NCI-H2196 treated with DMSO at 0.1 percent for 48 hours (cell line): ENCODE measurements around the gene SSC5D.

Experiments
- DNase-seq: peaks from one replicate; lab custom pipeline; 2025; ENCODE audit not compliant: unreplicated experiment; lab: John Stamatoyannopoulos, UW

The SSC5D gene

GRCh38 chr19:55454787-55455243 is 33.4 kb upstream of the SSC5D start:
- peak; percentile 23 for DNase-seq

DNA sequence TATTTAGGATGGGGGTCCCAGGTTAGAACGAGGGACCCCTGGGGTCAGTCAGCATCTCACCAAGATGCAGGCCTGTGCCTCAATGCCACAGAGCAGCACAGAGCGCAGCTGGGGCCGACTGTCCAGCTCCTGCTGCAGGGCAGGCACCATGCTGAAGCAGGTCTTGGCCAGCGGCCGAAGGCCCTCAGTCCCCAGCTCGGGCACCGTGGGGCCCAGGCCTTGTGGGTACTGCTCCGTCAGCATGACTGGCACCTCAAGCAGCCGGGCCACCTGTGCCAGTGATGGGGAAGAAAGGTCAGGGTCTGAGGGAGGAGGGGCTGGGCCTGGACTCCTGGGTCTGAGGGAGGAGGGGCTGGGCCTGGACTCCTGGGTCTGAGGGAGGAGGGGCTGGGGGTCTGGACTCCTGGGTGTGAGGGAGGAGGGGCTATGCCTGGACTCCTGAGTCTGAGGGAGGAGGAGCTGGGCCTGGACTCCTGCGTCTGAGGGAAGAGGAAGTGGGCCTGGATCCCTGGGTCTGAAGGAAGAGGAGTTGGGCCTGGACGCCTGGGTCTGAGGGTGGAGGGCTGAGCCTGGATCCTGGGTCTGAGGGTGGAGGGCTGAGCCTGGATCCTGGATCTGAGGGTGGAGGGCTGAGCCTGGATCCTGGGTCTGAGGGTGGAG is 32.5 kb upstream of the SSC5D start:
- DNase-seq: no peak

GRCh38 chr19:55456347-55456746 is 31.9 kb upstream of the SSC5D start:
- no peak for DNase-seq

DNA sequence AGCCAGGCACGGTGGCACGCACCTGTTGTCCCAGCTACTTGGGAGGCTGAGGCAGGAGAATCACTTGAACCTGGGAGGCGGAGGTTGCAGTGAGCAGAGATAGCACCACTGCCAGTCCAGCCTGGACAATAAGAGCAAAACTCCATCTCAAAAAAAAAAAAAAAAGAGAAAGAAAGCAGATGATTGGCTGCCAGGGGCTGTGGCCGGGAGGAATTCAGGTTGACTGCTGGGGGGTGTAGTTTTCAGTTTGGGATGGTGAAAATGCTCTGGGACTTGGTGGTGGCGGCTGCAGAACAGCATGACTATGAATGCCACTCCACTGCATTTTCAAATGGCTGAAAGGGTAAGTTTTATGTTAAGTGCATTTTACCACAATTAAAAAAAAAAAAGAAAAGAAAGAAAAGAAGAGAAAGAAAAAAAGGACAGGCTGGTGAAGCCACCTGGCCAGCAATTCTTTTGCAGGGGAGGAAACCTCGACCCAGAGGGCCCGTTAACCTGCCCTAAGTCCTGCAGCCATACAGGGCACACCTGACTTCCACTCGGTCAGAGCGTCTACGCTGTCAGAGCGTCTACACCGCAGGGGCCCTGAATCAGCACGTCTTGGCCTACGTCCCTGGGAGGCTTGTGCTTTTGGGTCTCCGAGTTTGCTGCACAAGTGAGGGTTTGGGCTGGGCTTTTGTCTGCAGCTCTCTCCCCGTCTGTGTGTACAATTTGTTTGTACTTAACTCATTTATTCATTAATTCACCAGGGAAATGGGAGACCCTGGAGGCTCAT is 30.4 kb upstream of the SSC5D start:
- no peak for DNase-seq

DNA sequence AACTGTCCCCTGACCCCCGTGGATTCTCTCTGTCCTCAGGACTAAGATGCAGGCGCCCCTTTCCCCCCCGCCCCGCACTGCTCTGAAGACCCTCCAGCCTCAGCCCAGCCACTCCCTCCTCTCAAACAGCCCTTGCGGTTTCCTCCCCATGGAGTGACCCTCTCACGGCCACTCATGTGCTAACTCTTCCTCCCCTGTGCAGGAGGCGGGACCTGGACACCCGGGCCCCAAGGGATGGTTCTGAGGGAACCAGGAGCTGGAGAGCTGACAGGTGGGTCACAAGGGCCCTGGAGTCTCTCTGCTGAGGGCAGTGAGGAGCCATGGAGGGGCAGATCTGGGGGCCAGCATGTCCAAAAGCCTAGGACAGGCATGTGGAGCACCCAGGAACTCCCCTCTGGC is 28.7 kb upstream of the SSC5D start:
- no peak for DNase-seq

GRCh38 chr19:55459950-55460657 is 28.1 kb upstream of the SSC5D start:
- no peak for DNase-seq

DNA sequence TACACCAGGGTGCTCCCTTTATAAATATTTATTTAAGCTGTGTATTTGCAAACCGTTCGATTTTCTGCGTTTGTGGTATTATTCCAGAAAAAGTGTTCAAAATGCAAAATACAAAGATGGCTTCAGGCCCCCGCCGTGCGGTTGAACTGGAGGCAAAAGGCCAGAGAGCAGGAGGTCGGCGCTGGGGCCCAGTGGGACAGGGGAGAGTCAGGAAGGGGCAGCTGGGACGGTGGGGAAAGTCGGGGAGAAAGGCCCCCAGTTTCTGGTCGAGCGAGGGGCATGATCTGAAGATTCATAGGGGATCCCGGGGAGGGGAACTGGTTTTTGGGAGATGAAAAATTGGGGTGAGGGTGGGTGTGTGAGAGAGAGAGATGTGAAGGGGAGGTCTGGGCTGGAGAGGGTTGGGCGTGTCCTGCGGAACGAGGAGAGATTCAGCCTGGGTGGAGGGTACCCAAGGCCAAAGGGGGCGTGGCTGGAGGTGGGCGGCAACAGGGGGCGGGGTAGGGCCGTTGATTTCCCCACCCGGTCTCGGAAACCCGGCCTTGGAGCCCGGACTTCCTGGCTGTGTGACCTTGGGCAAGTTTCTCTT is 27.5 kb upstream of the SSC5D start:
- DNase-seq: peak; percentile 20

DNA sequence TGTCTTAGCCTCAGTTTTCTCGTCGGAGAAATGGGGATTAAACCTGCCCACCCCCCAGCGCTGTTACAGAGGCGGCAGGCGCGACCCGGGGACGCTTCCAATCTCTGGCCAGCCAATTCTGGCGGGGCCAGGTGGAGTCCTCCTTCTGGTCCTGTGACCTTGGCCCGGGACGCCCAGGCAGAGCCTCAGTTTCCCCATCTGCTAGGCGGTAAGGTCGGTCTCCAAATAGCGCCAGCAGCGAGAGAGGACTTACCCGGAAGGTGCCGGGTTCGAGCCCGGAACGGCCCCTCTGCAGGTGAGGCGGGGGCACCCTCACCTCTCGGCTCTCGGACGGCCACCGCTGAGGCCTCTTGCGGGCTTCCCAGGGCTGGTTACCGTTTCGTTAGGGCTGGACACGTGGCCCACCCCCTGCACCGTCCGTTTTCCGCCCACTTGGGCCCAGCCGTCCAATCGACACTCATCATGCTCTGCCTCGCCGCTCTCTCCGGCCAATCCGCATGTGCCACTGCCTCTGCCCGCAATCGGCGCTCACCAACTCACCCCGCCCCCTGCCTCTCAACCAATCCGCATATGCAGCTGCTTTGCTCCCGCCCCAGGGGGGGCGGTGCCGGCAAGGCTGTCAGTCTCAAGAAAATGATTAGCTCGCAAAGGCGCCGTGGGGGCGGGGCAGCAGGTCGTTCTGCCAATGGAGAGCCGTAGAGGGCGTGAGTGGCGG is 26.8 kb upstream of the SSC5D start, which contains the start of gene ISOC2:
Gene ISOC2, minus strand, starts transcription at position 384 of the 715 bp plus-strand sequence. CDS start 5,156 bp downstream, outside the sequence.
- peak; percentile 99 for DNase-seq

DNA sequence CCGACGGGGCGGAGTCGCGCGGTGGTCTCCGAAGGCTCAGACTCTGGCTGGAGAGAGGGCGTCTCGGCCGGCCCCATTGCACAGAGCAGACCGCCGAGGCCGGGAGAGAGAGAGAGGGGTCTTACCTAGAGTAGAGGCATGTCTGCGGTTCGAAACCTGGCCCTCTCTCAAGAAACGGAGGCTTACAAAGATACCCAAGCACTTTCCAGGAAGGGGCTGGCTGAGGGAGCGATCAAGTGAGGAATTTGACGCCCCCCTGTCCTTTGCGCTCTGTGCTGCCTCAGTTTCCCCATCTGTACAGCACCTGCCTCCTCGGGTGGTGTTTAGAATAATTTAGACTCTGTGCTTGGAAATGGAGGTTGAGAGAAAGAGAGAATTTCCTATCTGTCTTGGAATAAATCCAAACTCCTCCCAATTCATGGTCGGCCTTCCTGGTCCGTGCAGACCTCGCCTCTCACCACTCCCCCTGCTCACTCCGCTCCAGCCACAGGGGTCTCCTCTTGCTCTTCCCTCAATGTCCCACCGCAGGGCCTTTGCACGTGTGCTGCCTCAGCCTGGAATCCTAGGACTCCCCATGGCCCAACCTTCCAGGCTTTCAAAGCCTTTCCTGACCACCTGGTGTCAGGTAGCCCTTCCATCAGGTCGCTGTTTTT is 26.1 kb upstream of the SSC5D start:
- no peak for DNase-seq

GRCh38 chr19:55462722-55463121 is 25.5 kb upstream of the SSC5D start:
- DNase-seq: no peak

DNA sequence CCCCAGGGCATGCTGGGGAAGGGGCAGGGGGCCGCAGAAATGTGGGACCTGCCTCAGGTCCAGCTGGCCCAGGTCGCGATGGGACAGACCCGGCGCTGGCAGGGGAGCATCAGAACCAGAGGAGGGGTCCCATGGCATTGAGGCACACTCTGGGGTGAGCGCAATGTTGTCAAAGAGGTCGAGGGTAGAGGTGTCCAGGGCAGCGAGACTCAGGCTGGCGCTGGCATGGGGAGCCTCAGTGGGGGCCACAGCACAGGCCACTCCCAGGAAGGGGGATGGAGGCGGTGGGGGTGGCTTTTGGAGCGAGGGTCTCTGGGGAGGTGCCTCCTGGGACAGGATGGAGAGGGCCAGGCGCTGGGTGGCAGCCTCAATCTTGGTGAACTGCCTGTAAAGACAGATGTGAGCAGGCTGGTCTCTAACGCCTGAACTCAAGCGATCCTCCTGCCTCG is 24.6 kb upstream of the SSC5D start:
- DNase-seq: no peak

DNA sequence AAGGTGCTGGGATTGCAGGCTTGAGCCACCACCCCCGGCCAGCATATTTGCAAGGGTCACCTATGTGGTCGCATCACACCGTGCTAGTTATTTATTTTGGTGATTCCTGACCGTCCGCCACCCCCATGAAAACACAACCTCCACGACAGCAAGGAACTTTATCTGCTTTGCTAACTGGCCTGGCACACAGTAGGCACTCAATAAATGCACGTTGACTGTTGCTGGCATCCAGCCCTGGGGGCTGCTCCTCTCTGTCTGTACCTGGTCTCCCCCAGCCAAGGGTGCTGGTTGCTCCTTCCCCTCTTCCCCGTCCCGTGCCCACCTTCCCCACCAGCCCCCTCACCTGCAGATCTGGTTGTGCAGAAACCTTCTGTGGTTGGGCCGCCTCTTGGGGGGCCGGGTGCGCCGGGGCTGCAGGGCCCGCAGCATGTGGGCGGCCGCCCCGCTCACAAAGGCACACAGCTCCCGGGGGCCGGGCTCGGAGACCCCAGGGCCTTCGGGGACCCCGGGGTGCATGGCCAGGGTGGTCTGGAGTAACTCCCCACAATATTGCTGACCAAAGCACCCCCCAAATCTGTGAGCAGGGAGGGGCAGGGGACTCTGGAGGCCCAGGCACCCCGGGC is 24.1 kb upstream of the SSC5D start:
- DNase-seq: no peak

- DNase-seq: no peak
These were observed 23.6 kb upstream of the SSC5D start, which contains the start of gene C19orf85 for GRCh38 chr19:55464662-55465054. TSS of gene C19orf85 (minus strand) at chr19:55464751. CDS start at chr19:55464554, 197 bp downstream.

DNA sequence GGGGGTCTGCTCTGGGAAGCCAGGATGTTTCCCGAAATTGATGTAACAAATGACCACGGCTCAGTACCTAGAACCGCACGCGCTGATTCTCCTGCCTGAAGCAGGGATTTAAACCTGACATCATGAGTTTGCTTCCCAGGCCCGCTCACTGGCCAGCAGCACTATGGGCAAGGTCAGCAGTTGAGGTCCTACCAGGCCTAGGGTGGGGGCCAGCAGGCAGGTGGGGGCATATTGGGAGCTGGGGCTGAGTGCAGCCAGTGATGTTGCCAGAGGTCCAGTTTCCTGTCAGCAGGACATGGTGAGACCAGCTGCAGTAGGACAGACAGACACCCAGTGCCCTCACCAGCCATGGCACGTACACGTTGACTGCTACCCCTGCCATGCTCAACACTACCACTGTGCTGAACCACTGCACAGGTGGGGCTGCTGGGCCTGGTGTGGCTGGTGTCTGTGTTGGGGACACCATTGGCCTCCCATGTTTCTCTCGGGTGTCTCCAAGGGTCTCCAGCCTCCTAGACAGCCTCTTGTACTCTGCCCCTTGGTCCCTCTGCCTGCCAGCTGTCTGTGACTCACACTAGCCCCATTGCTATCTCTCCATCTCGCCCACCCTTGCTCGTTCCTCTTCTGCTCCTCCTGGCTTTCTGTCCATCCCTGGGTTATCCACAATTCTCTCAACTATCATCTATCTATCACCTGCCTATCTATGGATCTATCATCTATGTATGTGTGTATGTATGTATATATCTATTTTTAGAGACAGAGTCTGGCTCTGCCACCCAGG is 22.6 kb upstream of the SSC5D start:
- DNase-seq: no peak

DNA sequence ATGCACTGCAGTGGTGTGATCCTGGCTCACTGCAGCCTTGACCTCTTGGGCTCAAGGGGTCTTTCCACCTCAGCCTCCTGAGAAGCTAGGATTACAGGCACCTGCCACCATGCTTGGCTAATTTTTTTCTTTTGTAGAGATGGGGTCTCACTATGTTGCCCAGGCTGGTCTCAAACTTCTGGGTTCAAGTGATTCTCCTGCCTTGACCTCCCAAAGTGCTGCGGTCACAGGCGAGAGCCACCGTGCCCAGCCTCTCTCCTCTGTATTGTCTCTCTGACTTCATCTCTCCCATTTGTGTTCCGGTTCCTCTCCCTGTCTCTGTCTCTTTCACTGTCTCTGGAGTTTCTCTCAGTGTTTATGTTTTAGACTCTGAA is 22.0 kb upstream of the SSC5D start:
- no peak for DNase-seq

DNA sequence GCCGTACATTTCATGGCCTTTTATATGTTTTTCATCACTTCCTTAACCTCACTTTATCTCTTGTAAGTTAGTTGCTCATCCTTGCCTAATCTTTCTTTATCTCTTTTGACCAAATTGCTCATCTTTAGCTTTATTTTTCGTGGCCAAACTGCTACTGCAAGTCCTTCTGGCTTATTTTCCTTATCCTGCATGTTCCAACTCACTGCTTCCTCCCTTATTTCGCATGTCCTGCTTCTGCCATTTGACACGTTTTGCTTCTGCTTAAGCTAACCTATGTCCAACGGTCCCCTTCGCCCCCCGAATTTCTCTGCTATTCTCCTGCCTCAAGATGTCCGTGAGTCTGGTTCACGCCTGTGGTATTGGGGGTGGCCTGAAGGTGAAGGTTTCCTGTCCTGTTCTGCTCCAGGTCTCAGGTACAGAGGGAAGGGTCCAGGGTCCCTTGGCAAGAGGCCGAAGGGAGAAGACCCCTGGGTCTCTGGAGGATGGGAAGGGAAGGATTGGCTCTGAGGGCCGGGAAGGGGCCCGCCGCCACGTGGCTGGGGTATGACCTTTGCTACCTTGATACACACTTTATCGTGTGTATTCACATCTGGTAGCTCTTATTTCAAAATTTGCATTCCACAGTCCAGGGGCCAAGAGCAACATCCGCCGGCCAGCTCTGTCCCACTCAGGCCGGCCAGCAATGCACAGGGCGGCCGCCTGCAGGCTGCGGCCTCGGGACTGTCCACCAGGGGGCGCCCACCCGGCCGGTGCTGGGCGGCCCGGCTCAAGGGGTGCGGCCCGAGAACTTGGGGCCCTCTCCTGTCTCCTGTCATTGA is 20.8 kb upstream of the SSC5D start:
- DNase-seq: no peak

- DNase-seq: no peak
These were observed 20.2 kb upstream of the SSC5D start for GRCh38 chr19:55468054-55468393.

DNA sequence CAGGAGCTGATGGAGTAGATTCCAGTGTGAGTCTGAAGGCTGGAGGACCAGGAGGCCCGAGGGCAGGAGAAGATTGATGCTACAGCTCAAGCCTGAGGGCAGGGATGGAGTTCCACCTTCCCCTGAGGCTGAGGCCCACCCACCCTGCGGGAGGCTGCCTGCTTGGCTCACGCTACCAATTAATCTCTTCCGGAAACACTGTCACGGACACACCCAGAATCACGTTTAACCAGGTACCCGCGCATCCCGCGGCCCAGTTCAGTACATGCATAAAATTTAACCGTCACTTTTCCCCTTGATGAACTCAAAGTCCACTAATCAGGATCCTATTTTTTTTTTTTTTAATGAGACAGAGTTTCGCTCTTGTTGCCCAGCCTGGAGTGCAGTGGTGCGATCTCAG is 17.0 kb upstream of the SSC5D start:
- no peak for DNase-seq
